Stomach (tissue), 4 donors: Measurements from ENCODE around the gene SYT6.

Experiments used
- POLR2A ChIP-seq, 4 donors: fragments of 450-650 bp; IDR thresholded peaks; one replicate each; pipeline ENCODE4 v1.6.1; 2016; ENCODE audit warnings: antibody characterized with exemption in 4 of 4, control low read depth in 2 of 4, mild to moderate bottlenecking in 1 of 4, moderate library complexity in 1 of 4
- TF ChIP-seq, protein P1 (sequence below), 7 experiments: fragments of 450-650 bp in 4 of 7; fragments of 200-600 bp in 3 of 7; sonication (generic) in 3 of 7; IDR thresholded peaks; one replicate each; pipeline ENCODE4 v1.5.1; 2016 to 2019; ENCODE audit warnings: antibody characterized with exemption in 7 of 7, control low read depth in 2 of 7, mild to moderate bottlenecking in 1 of 7

- no peak for TF ChIP-seq POLR2A (IDR thresholded peaks at IDR 0.05)
- TF ChIP-seq, protein P1, sequence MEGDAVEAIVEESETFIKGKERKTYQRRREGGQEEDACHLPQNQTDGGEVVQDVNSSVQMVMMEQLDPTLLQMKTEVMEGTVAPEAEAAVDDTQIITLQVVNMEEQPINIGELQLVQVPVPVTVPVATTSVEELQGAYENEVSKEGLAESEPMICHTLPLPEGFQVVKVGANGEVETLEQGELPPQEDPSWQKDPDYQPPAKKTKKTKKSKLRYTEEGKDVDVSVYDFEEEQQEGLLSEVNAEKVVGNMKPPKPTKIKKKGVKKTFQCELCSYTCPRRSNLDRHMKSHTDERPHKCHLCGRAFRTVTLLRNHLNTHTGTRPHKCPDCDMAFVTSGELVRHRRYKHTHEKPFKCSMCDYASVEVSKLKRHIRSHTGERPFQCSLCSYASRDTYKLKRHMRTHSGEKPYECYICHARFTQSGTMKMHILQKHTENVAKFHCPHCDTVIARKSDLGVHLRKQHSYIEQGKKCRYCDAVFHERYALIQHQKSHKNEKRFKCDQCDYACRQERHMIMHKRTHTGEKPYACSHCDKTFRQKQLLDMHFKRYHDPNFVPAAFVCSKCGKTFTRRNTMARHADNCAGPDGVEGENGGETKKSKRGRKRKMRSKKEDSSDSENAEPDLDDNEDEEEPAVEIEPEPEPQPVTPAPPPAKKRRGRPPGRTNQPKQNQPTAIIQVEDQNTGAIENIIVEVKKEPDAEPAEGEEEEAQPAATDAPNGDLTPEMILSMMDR (IDR thresholded peaks at IDR 0.05), result no peak
These were observed 29.0 kb downstream of the SYT6 start for GRCh38 chr1:114124644-114125043.
